ENCODE data around the gene PPP2R2B.
"Not testable (repeated sequence)": the region's sequence is repeated elsewhere in the genome, so short reads cannot be mapped to it uniquely, and the experiment has no call there.

PPP2R2B gene

GRCh38 chr5:146618434-146618833 is 260.1 kb downstream of the PPP2R2B start:
- no peak for DNase-seq (ENCODE audit: low read depth, low spot score)

- not testable (repeated sequence) for DNase-seq (ENCODE audit: low read depth, low spot score)
Measured at GRCh38 chr5:146609731-146610130, 268.8 kb downstream of the PPP2R2B start.

GRCh38 chr5:146607659-146608332 is 270.8 kb downstream of the PPP2R2B start:
- DNase-seq (ENCODE audit: low read depth, low spot score) = no peak

- no peak for DNase-seq (ENCODE audit: low read depth, low spot score)
Measured at GRCh38 chr5:146606893-146607292, 271.7 kb downstream of the PPP2R2B start.

GRCh38 chr5:146600376-146600775 is 278.2 kb downstream of the PPP2R2B start:
- no peak for DNase-seq (ENCODE audit: low read depth, low spot score)

GRCh38 chr5:146599261-146599660 is 279.3 kb downstream of the PPP2R2B start:
- DNase-seq (ENCODE audit: low read depth, low spot score) = no peak

- no peak for DNase-seq (ENCODE audit: low read depth, low spot score)
Measured at GRCh38 chr5:146595088-146595487, 283.5 kb downstream of the PPP2R2B start.

- DNase-seq (ENCODE audit: low read depth, low spot score) = no peak
Measured at GRCh38 chr5:146592352-146592751, 286.2 kb downstream of the PPP2R2B start.

- no peak for DNase-seq (ENCODE audit: low read depth, low spot score)
Measured at GRCh38 chr5:146589028-146589345, 289.6 kb downstream of the PPP2R2B start.

GRCh38 chr5:146588331-146589027 is 290.1 kb downstream of the PPP2R2B start:
- no peak for DNase-seq (ENCODE audit: low read depth, low spot score)

GRCh38 chr5:146586752-146587151 is 291.8 kb downstream of the PPP2R2B start:
- no peak for DNase-seq (ENCODE audit: low read depth, low spot score)

- no peak for DNase-seq (ENCODE audit: low read depth, low spot score)
Measured at GRCh38 chr5:146584750-146585149, 293.8 kb downstream of the PPP2R2B start.

- DNase-seq (ENCODE audit: low read depth, low spot score) = no peak
Measured at GRCh38 chr5:146582051-146582596, 296.4 kb downstream of the PPP2R2B start.

- DNase-seq (ENCODE audit: low read depth, low spot score) = no peak
Measured at GRCh38 chr5:146580237-146580636, 298.3 kb downstream of the PPP2R2B start.

- no peak for DNase-seq (ENCODE audit: low read depth, low spot score)
Measured at GRCh38 chr5:146574713-146575112, 303.8 kb downstream of the PPP2R2B start.

- DNase-seq (ENCODE audit: low read depth, low spot score) = no peak
Measured at GRCh38 chr5:146568161-146568560, 310.4 kb downstream of the PPP2R2B start.

- DNase-seq (ENCODE audit: low read depth, low spot score) = peak; percentile 7
Measured at GRCh38 chr5:146565764-146566367, 312.7 kb downstream of the PPP2R2B start.

- no peak for DNase-seq (ENCODE audit: low read depth, low spot score)
Measured at GRCh38 chr5:146564007-146564762, 314.4 kb downstream of the PPP2R2B start.

GRCh38 chr5:146562461-146562860 is 316.1 kb downstream of the PPP2R2B start:
- no peak for DNase-seq (ENCODE audit: low read depth, low spot score)

GRCh38 chr5:146561711-146562110 is 316.8 kb downstream of the PPP2R2B start:
- DNase-seq (ENCODE audit: low read depth, low spot score) = no peak

- DNase-seq (ENCODE audit: low read depth, low spot score) = no peak
Measured at GRCh38 chr5:146560205-146560812, 318.2 kb downstream of the PPP2R2B start.

GRCh38 chr5:146556884-146557283 is 321.7 kb downstream of the PPP2R2B start:
- DNase-seq (ENCODE audit: low read depth, low spot score) = not testable (repeated sequence)

Data from activated CD4-positive, CD25-positive, alpha-beta regulatory T cell treated with anti-CD3 and anti-CD28 coated beads, Interleukin-2, amount 50 U/mL, for 16 hours (primary cell).